Coronary artery (tissue), 2 donors: ENCODE data around the gene AKAP9.
"Not testable (repeated sequence)": the region's sequence is repeated elsewhere in the genome, so short reads cannot be mapped to it uniquely, and the experiment has no call there.

Source experiments
- DNase-seq: peaks from one replicate; pipeline ENCODE4 v3.0.0-alpha.2; 2017; ENCODE audit warnings: low spot score
- H3K27ac ChIP-seq, 2 donors: fragments of 200-600 bp; sonication (generic); one replicate each; pipeline ENCODE4 v1.5.1; 2016 to 2019
- H3K4me3 ChIP-seq: fragments of 200-600 bp; sonication (generic); 2 replicates; pipeline ENCODE4 v1.5.1; 2016; ENCODE audit warnings: mild to moderate bottlenecking, moderate library complexity
- TF ChIP-seq, protein P1 (sequence below): fragments of 200-600 bp; sonication (generic); IDR thresholded peaks from one replicate; pipeline ENCODE4 v1.5.1; 2019; ENCODE audit warnings: antibody characterized with exemption

AKAP9 gene

DNA sequence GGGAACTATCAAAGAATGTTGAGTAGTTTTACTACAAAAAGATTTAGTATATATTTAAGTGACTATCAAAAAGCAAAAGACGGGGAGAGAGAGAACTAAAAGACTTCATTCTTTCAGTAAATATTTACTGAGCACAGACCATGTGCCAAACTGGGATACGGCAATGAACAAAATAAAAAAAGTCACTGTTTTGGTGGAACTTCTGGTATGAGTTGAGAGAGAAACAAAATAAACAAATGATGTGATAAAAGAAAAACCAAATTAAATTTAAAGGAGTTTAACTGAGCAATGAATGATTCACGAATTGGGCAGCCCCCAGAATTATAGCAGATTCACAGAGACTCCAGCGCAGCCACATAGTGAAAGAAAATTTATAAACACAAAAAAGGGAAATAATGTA lies 17.8 kb upstream of the AKAP9 start:
- H3K27ac ChIP-seq: no peak overlapping the region
- DNase-seq: no peak
- TF ChIP-seq, protein P1, sequence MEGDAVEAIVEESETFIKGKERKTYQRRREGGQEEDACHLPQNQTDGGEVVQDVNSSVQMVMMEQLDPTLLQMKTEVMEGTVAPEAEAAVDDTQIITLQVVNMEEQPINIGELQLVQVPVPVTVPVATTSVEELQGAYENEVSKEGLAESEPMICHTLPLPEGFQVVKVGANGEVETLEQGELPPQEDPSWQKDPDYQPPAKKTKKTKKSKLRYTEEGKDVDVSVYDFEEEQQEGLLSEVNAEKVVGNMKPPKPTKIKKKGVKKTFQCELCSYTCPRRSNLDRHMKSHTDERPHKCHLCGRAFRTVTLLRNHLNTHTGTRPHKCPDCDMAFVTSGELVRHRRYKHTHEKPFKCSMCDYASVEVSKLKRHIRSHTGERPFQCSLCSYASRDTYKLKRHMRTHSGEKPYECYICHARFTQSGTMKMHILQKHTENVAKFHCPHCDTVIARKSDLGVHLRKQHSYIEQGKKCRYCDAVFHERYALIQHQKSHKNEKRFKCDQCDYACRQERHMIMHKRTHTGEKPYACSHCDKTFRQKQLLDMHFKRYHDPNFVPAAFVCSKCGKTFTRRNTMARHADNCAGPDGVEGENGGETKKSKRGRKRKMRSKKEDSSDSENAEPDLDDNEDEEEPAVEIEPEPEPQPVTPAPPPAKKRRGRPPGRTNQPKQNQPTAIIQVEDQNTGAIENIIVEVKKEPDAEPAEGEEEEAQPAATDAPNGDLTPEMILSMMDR: no peak
- H3K4me3 ChIP-seq: no peak overlapping the region

- Histone ChIP-seq H3K4me3 (no peak overlapping the region), H3K27ac (no peak overlapping the region)
- TF ChIP-seq, protein P1: no peak
- no peak for DNase-seq
Observed at GRCh38 chr7:91927912-91928311, 12.8 kb upstream of the AKAP9 start.

GRCh38 chr7:91929463-91929862 lies 11.2 kb upstream of the AKAP9 start:
- TF ChIP-seq, protein P1: no peak
- DNase-seq: no peak

DNA sequence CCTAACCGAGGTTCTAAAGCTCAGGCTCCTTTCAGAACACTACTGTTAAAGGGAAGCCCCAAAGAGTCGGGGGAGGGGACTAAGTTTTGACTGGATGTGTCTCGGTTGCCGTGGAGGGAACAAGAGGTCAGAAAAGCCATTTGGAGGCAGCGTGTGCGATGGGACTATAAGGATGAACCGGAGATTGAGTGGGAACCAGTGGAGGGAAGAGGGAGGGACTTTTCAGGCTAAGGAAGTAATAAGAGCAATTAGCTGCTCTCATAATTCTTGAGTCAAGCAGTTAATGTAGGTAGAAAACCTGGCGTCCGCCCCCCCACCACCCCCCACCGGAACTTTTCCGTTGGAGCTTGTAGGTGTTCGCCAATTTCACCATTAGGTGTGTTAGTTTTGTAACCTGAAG lies 491 bp upstream of the AKAP9 start:
- no peak for DNase-seq
- Histone ChIP-seq H3K4me3 (peak overlapping the region; percentile 88), H3K27ac (peak overlapping the region; percentile 94 to 95)
- TF ChIP-seq, protein P1: no peak

More at GRCh38 chr7:91929463-91929862, 11.2 kb upstream of the AKAP9 start:
- no peak overlapping the region for H3K27ac ChIP-seq
- H3K4me3 ChIP-seq: no peak overlapping the region

GRCh38 chr7:91941450-91941849 lies 788 bp downstream of the AKAP9 start:
- peak overlapping the region; percentile 94 to 95 for H3K27ac ChIP-seq
- TF ChIP-seq, protein P1: no peak
- peak overlapping the region; percentile 88 for H3K4me3 ChIP-seq
- no peak for DNase-seq

GRCh38 chr7:91942312-91942711 lies 1.6 kb downstream of the AKAP9 start:
- H3K27ac ChIP-seq: no peak overlapping the region
- no peak for DNase-seq
- no peak overlapping the region for H3K4me3 ChIP-seq
- TF ChIP-seq, protein P1: no peak

GRCh38 chr7:91944970-91945369 lies 4.3 kb downstream of the AKAP9 start:
- peak overlapping the region in 1 of 2 donors; percentile 18 for H3K27ac ChIP-seq
- not testable (repeated sequence) for H3K4me3 ChIP-seq, DNase-seq

- peak overlapping the region in 1 of 2 donors; percentile 18 for H3K27ac ChIP-seq
- no peak overlapping the region for H3K4me3 ChIP-seq
- TF ChIP-seq, protein P1: no peak
- no peak for DNase-seq
Observed at GRCh38 chr7:91945476-91945875, 4.8 kb downstream of the AKAP9 start.
